Caco-2 (cell line): ENCODE measurements around the gene SHTN1. TPM values are rescaled to one million over a fixed set of nuclear protein-coding genes. Genes with fewer than 3 reads are reported as not detected.

Source experiments
- BruUV-seq: library from RNA; stranded (reverse); fragments of 400-500 nt; replicated peaks from 2 replicates; lab custom pipeline; 2021; lab: Mats Ljungman, UMichigan
- CTCF ChIA-PET: fragments of 300-600 bp; sonication (Branson Sonifier 250); formaldehyde crosslinking; loops from one replicate; lab custom pipeline; 2022; ENCODE audit warnings: antibody characterized with exemption; lab: Charles Lee
- POLR2A ChIA-PET: fragments of 300-600 bp; sonication (Branson Sonifier 250); formaldehyde crosslinking; loops from one replicate; lab custom pipeline; 2022; ENCODE audit warnings: antibody characterized with exemption; lab: Charles Lee
- DNase-seq, 2 experiments: peaks; one replicate each; pipeline versions ENCODE4 v3.0.0 to v3.0.0-alpha.2; 2020 to 2022
- H3K27me3 ChIP-seq: replicated peaks from 2 replicates; pipeline ENCODE4 v1.6.0; 2011; ENCODE audit warnings: low read length; ENCODE audit not compliant: control insufficient read depth, insufficient read depth
- H3K36me3 ChIP-seq: 2 replicates; pipeline ENCODE4 v1.5.1; 2011; ENCODE audit warnings: low read length; ENCODE audit not compliant: control insufficient read depth, insufficient read depth
- H3K4me1 ChIP-seq: fragments of 250-450 bp; sonication (Bioruptor Pico); 2 replicates; pipeline ENCODE4 v1.5.1; 2020; ENCODE audit warnings: mild to moderate bottlenecking
- H3K4me3 ChIP-seq: 2 replicates; pipeline ENCODE4 v1.5.1; 2011; ENCODE audit warnings: low read depth, mild to moderate bottlenecking, control low read depth, low read length
- H3K9me3 ChIP-seq: fragments of 250-450 bp; sonication (Bioruptor Pico); 2 replicates; pipeline ENCODE4 v1.5.1; 2020; ENCODE audit warnings: mild to moderate bottlenecking, moderate library complexity
- H3K27ac Mint-ChIP-seq: one replicate; pipeline ENCODE4 v1.8.0; 2022; ENCODE audit warnings: mixed read lengths; ENCODE audit not compliant: unreplicated experiment
- H3K27me3 Mint-ChIP-seq: one replicate; pipeline ENCODE4 v1.8.0; 2022; ENCODE audit warnings: mixed read lengths; ENCODE audit not compliant: insufficient read depth, unreplicated experiment
- H3K36me3 Mint-ChIP-seq: one replicate; pipeline ENCODE4 v1.8.0; 2022; ENCODE audit warnings: mild to moderate bottlenecking, mixed read lengths; ENCODE audit not compliant: insufficient read depth, unreplicated experiment
- H3K4me1 Mint-ChIP-seq: one replicate; pipeline ENCODE4 v1.8.0; 2022; ENCODE audit warnings: low read depth, mixed read lengths; ENCODE audit not compliant: unreplicated experiment
- H3K4me3 Mint-ChIP-seq: one replicate; pipeline ENCODE4 v1.8.0; 2022; ENCODE audit warnings: mild to moderate bottlenecking, moderate library complexity, mixed read lengths; ENCODE audit not compliant: unreplicated experiment
- H3K9me3 Mint-ChIP-seq: one replicate; pipeline ENCODE4 v1.8.0; 2022; ENCODE audit warnings: mixed read lengths; ENCODE audit not compliant: unreplicated experiment
- CTCF ChIP-seq, 2 experiments: fragments of 200-600 bp in 1 of 2; IDR thresholded peaks; 1 replicate in 1 of 2; 2 replicates in 1 of 2; pipeline versions ENCODE4 v1.5.1 to v1.8.0; 2011 to 2022; ENCODE audit warnings: antibody characterized with exemption in 1 of 2, control low read depth in 1 of 2, inconsistent platforms in 1 of 2, low read depth in 1 of 2, low read length in 1 of 2, mild to moderate bottlenecking in 1 of 2, moderate library complexity in 1 of 2; ENCODE audit not compliant: insufficient read depth in 1 of 2, severe bottlenecking in 1 of 2, unreplicated experiment in 1 of 2
- intact Hi-C: fragments of 100-400 bp; cut with micrococcal nuclease; formaldehyde crosslinking; loops from one replicate; pipeline ENCODE4 v1.10.0; 2022; ENCODE audit not compliant: unreplicated experiment
- total RNA-seq: library from RNA; stranded (reverse); gene quantifications from 2 replicates; pipeline ENCODE4 v1.2.3, GENCODE V29; 2022

SHTN1 gene
- total RNA-seq, 1 experiment from 2014 or later: 80.8 TPM

- no TSS peak for BruUV-seq
- Mint-ChIP-seq H3K9me3 (peaks cover 10% of the 10 kb centered on the region), H3K4me1 (no peaks in the 10 kb centered on the region), H3K36me3 (no peaks in the 10 kb centered on the region), H3K27ac (no peak overlapping the region), H3K4me3 (no peak overlapping the region), H3K27me3 (peaks cover 2% of the 10 kb centered on the region)
- H3K4me3 ChIP-seq: no peak overlapping the region
- no peak for TF ChIP-seq CTCF (IDR thresholded peaks at IDR 0.05; ENCODE audit: insufficient read depth in 1 of 2, low read depth in 1 of 2, low read length in 1 of 2, severe bottlenecking in 1 of 2, unreplicated experiment in 1 of 2)
- H3K9me3 ChIP-seq: no peaks in the 10 kb centered on the region
- no peaks in the 10 kb centered on the region for H3K36me3 ChIP-seq
- CTCF ChIA-PET: no interaction called here
- DNase-seq: no peak
- POLR2A ChIA-PET: no interaction called here
- H3K4me1 ChIP-seq: no peaks in the 10 kb centered on the region
- intact Hi-C loops: no loop called here
- no peaks in the 10 kb centered on the region for H3K27me3 ChIP-seq
Observed at GRCh38 chr10:116868722-116869121, 136.3 kb downstream of the SHTN1 start.

GRCh38 chr10:116868198-116868676, 136.8 kb downstream of the SHTN1 start:
- Histone ChIP-seq H3K36me3 (no peaks in the 10 kb centered on the region), H3K4me3 (no peak overlapping the region), H3K9me3 (no peaks in the 10 kb centered on the region), H3K4me1 (no peaks in the 10 kb centered on the region), H3K27me3 (no peaks in the 10 kb centered on the region)
- no TSS peak for BruUV-seq
- no peaks in the 10 kb centered on the region for H3K4me1 Mint-ChIP-seq
- no peak for DNase-seq
- H3K9me3 Mint-ChIP-seq: peaks cover 10% of the 10 kb centered on the region
- no peaks in the 10 kb centered on the region for H3K36me3 Mint-ChIP-seq
- H3K4me3 Mint-ChIP-seq: no peak overlapping the region
- CTCF ChIA-PET: no interaction called here
- POLR2A ChIA-PET: no interaction called here
- intact Hi-C loops: no loop called here
- H3K27me3 Mint-ChIP-seq: peaks cover 2% of the 10 kb centered on the region
- TF ChIP-seq CTCF (IDR thresholded peaks at IDR 0.05; ENCODE audit: insufficient read depth in 1 of 2, low read depth in 1 of 2, low read length in 1 of 2, severe bottlenecking in 1 of 2, unreplicated experiment in 1 of 2): no peak
- no peak overlapping the region for H3K27ac Mint-ChIP-seq

- no peak overlapping the region for H3K27ac Mint-ChIP-seq
- no peaks in the 10 kb centered on the region for H3K4me1 Mint-ChIP-seq
- CTCF ChIA-PET: no interaction called here
- no peak for TF ChIP-seq CTCF (IDR thresholded peaks at IDR 0.05; ENCODE audit: insufficient read depth in 1 of 2, low read depth in 1 of 2, low read length in 1 of 2, severe bottlenecking in 1 of 2, unreplicated experiment in 1 of 2)
- no TSS peak for BruUV-seq
- Histone ChIP-seq H3K4me1 (no peaks in the 10 kb centered on the region), H3K4me3 (no peak overlapping the region), H3K27me3 (no peaks in the 10 kb centered on the region), H3K36me3 (no peaks in the 10 kb centered on the region), H3K9me3 (0 out of 2 replicates have a peak, but pooled peaks cover 3% of the 10 kb centered on the region)
- H3K4me3 Mint-ChIP-seq: no peak overlapping the region
- no peaks in the 10 kb centered on the region for H3K36me3 Mint-ChIP-seq
- POLR2A ChIA-PET: no interaction called here
- H3K9me3 Mint-ChIP-seq: peaks cover 2% of the 10 kb centered on the region
- no peak for DNase-seq
- no peaks in the 10 kb centered on the region for H3K27me3 Mint-ChIP-seq
- intact Hi-C loops: no loop called here
Observed at GRCh38 chr10:116866987-116867595, 137.9 kb downstream of the SHTN1 start.
